Lung (tissue), 12 donors: Measurements from ENCODE around the gene RTEL1. TPM values are rescaled to one million over a fixed set of nuclear protein-coding genes. Genes with fewer than 3 reads are reported as not detected.

Source experiments
- ATAC-seq: fragments of 200-7000 bp; cut with Tn5 transposase; one replicate; pipeline ENCODE4 v1.9.1; 2020; ENCODE audit warnings: moderate number of reproducible peaks; ENCODE audit not compliant: insufficient read depth, low FRiP score
- DNase-seq, 3 donors: peaks; one replicate each; pipeline ENCODE4 v3.0.0-alpha.2; 2013 to 2017
- H3K27ac ChIP-seq, 2 donors: one replicate each; pipeline ENCODE4 v1.5.1; 2013; ENCODE audit warnings: mild to moderate bottlenecking in 2 of 2, moderate library complexity in 2 of 2, control low read depth in 1 of 2, inconsistent platforms in 1 of 2, low read depth in 1 of 2, low read length in 1 of 2
- H3K27me3 ChIP-seq, 3 donors: one replicate each; pipeline ENCODE4 v1.5.1; 2013; ENCODE audit warnings: low read length in 2 of 3; ENCODE audit not compliant: control insufficient read depth in 3 of 3, insufficient read depth in 3 of 3
- H3K36me3 ChIP-seq, 4 donors: one replicate each; pipeline ENCODE4 v1.5.1; 2013; ENCODE audit warnings: low read length in 4 of 4, mild to moderate bottlenecking in 1 of 4, moderate library complexity in 1 of 4; ENCODE audit not compliant: control insufficient read depth in 4 of 4, insufficient read depth in 4 of 4
- H3K4me1 ChIP-seq, 5 donors: one replicate each; pipeline ENCODE4 v1.5.1; 2013; ENCODE audit warnings: low read length in 5 of 5, mild to moderate bottlenecking in 2 of 5, moderate library complexity in 1 of 5; ENCODE audit not compliant: control insufficient read depth in 5 of 5, insufficient read depth in 5 of 5
- H3K4me3 ChIP-seq: one replicate; pipeline ENCODE4 v1.5.1; 2013; ENCODE audit warnings: mild to moderate bottlenecking, control low read depth, moderate library complexity
- H3K9ac ChIP-seq, 2 donors: one replicate each; pipeline ENCODE4 v1.5.1; 2013; ENCODE audit warnings: low read length in 2 of 2, control low read depth in 1 of 2; ENCODE audit not compliant: insufficient read depth in 1 of 2
- H3K9me3 ChIP-seq, 4 donors: one replicate each; pipeline ENCODE4 v1.5.1; 2013; ENCODE audit warnings: low read length in 3 of 4, mild to moderate bottlenecking in 1 of 4, moderate library complexity in 1 of 4; ENCODE audit not compliant: control insufficient read depth in 4 of 4, insufficient read depth in 3 of 4
- CTCF ChIP-seq: IDR thresholded peaks from 2 replicates; pipeline ENCODE4 v1.5.1; 2012; ENCODE audit warnings: mild to moderate bottlenecking; ENCODE audit errors: control extremely low read depth, extremely low read depth
- WGBS, 2 donors: extraction: QIAGEN DNeasy Blood & Tissue Kit; methylation state at CpG; one replicate each; pipeline ENCODE4 v1.1.7; 2013; 5-methylcytosine and 5-hydroxymethylcytosine counted together
- polyA plus RNA-seq, 2 donors: library from polyadenylated mRNA; stranded (reverse); fragments of 200-250 nt; gene quantifications; one replicate each; pipeline ENCODE4 v1.2.1, GENCODE V29; 2013
- total RNA-seq, 2 donors: library from RNA; depleted of rRNA in 1 of 2; stranded (reverse); fragments of >200 nt in 1 of 2; gene quantifications; one replicate each; pipeline ENCODE4 v1.2.1, GENCODE V29; 2014 to 2021
- donor health status: control.
- donor health status: control.
- donor health status: Bipolar disorder and iron deficiency.
- donor health status: healthy.
- donor health status: DM: yes; HTN: yes; CAD: no.

The RTEL1 gene
- total and polyA plus RNA-seq, 4 donors, result 12.4 to 45.8 (median 17.7) TPM

- Histone ChIP-seq H3K27me3 (no peaks in the 10 kb centered on the region), H3K9me3 (no peaks in the 10 kb centered on the region), H3K4me1 (peaks cover 0 to 15% (median 8%) of the 10 kb centered on the region in 5 donors), H3K4me3 (no peak overlapping the region), H3K9ac (no peak overlapping the region), H3K36me3 (peaks cover 0 to 34% (median 13%) of the 10 kb centered on the region in 4 donors), H3K27ac (no peak overlapping the region)
- ATAC-seq (no peak), DNase-seq (no peak)
- TF ChIP-seq CTCF, result no peak
- 81 to 88% methylated on average over 13 of the region's 13 CpGs for WGBS, 2 donors
Observed at GRCh38 chr20:63702751-63703470, 44.8 kb downstream of the RTEL1 start.

- no peak overlapping the region for H3K4me3 ChIP-seq
- H3K9ac ChIP-seq, result no peak overlapping the region
- TF ChIP-seq CTCF, result no peak
- ATAC-seq (no peak), DNase-seq (no peak)
- no peaks in the 10 kb centered on the region for H3K27me3 ChIP-seq
- no peak overlapping the region for H3K27ac ChIP-seq
- no peaks in the 10 kb centered on the region for H3K9me3 ChIP-seq
- H3K36me3 ChIP-seq, result peaks cover 0 to 32% (median 13%) of the 10 kb centered on the region in 4 donors
- WGBS, 2 donors, result 91 to 97% methylated on average over 15 of the region's 15 CpGs
- H3K4me1 ChIP-seq, result peaks cover 0 to 15% (median 8%) of the 10 kb centered on the region in 5 donors
Observed at GRCh38 chr20:63703471-63703975, 45.4 kb downstream of the RTEL1 start.

- Histone ChIP-seq H3K4me1 (peaks cover 0 to 20% (median 8%) of the 10 kb centered on the region in 5 donors), H3K27me3 (no peaks in the 10 kb centered on the region), H3K27ac (no peak overlapping the region), H3K9me3 (no peaks in the 10 kb centered on the region), H3K4me3 (no peak overlapping the region), H3K9ac (no peak overlapping the region), H3K36me3 (peaks cover 0 to 31% (median 13%) of the 10 kb centered on the region in 4 donors)
- DNase-seq (no peak), ATAC-seq (no peak)
- 89 to 90% methylated on average over 11 of the region's 11 CpGs for WGBS, 2 donors
- TF ChIP-seq CTCF, result no peak
Observed at GRCh38 chr20:63703976-63704748, 46.0 kb downstream of the RTEL1 start.
